PC-9 (cell line): ENCODE measurements around the gene NTMT1.

Experiments
- CTCF ChIP-seq: fragments of 200-600 bp; sonication (generic); conservative IDR thresholded peaks from 2 replicates; pipeline ENCODE4 v1.6.1; 2017; ENCODE audit warnings: mixed run types, antibody characterized with exemption, mild to moderate bottlenecking, moderate library complexity
- EZH2 ChIP-seq: fragments of 200-600 bp; sonication (generic); IDR thresholded peaks from 2 replicates; pipeline ENCODE4 v1.8.0; 2017; ENCODE audit warnings: antibody characterized with exemption, low read depth

GRCh38 chr9:129673602-129674001 lies 47.6 kb downstream of the NTMT1 start:
- TF ChIP-seq CTCF: no peak
- TF ChIP-seq EZH2: no peak
